HG02763 (cell line): ENCODE data around the gene NBEA.
A peak's percentile ranks its signal among the peaks of the same experiment; 100 is the strongest.

Experiments
- ATAC-seq: cut with Tn5 transposase; IDR thresholded peaks from one replicate; pipeline ENCODE4 v1.9.1; 2021; ENCODE audit warnings: mild to moderate bottlenecking, moderate library complexity; ENCODE audit not compliant: unreplicated experiment

The NBEA gene

DNA sequence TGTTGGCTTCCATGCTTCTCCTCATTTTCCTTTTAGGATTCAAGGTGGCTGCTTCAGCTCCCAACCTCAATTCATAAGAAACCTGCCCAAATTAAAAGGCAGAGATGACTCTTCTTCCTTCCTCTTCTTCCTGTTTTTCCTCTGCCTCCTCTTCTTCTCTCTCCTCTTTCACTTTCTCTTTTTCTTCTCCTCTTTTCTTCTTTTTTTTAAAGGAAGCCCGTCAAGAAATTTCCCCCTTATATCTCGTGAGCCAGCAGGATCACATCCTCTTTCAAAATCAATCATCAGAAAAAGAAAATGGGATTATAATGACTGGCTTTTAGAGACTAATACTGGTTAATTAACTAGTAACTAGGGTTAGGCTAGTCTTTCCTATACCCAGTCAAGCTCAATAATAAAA lies 220.3 kb downstream of the NBEA start:
- ATAC-seq: no peak

- peak; percentile 55 for ATAC-seq
Measured at GRCh38 chr13:35163674-35164073, 221.6 kb downstream of the NBEA start.

- ATAC-seq: peak; percentile 78
Measured at GRCh38 chr13:35164324-35164932, 222.4 kb downstream of the NBEA start.

DNA sequence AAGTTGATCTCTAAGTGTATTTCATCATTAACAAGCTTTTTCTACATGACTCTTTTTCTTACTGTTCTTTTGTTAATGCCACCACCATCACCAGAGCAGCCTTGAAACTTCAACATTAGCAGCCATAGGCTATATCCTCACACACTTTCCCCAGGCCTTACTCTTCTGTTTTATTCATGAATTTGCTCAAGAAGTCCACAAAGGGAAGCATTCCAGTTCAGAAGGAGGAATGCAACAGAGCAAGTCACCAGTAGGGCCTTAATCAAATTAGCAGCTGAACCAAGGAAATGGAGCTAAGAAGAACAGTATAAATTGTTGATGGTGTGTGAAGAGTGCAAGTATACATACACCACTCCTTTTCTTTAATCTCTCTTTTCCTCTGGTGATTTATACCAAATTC lies 223.1 kb downstream of the NBEA start:
- no peak for ATAC-seq

GRCh38 chr13:35179494-35179893 lies 237.4 kb downstream of the NBEA start:
- no peak for ATAC-seq

DNA sequence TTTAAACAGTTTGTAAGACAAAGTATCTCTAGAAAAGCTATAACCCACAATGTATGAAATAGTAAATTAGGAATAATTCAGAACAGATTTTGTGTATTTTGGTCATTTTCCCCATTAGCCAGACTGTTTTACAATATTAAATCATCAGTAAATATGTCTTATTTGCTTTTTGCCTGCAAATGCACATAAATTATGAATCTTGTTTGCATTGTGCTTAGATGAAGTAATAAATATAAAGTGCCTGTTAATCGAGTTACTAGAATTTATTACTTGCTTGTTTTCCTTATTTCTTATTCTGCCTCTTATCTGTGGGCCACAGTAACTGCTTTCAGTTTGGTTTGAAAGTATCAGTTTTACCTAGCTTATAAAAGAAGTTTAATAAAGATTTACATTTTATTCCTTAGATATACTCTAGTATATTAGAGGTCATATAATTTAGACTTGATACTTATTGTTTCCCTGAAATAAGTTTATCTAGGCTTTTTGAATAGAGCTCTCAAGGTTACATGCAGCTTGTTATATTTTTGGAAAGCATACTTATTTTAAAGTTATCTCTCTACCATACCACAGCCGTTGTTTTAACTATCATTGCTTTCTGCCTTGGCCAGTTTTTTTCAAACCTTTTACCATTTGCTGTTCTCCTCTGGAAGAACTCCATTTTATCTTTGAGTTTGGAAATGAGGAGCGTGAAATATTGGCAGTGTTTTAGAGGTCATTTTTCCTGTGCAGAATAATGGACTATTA lies 238.0 kb downstream of the NBEA start:
- no peak for ATAC-seq

- ATAC-seq: no peak
Measured at GRCh38 chr13:35190241-35190640, 248.2 kb downstream of the NBEA start.

DNA sequence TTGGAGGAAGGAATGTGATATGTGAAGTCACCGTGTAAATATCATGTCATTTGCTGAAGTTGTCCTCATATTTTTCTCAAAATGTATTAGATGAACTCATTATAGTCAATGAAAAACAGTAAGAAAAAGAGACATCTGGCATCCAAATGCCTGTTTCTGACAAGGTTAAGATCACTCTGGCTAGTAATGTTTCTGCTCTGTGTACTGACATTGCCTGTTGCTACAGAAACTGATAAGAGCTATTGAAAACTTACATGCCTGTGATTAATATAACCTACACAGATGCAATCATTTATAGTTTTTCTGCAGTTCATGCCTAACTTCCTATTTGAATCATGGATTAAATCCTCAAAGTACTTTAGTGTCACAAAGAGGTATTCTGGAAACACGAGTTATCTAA lies 249.8 kb downstream of the NBEA start:
- ATAC-seq: no peak

DNA sequence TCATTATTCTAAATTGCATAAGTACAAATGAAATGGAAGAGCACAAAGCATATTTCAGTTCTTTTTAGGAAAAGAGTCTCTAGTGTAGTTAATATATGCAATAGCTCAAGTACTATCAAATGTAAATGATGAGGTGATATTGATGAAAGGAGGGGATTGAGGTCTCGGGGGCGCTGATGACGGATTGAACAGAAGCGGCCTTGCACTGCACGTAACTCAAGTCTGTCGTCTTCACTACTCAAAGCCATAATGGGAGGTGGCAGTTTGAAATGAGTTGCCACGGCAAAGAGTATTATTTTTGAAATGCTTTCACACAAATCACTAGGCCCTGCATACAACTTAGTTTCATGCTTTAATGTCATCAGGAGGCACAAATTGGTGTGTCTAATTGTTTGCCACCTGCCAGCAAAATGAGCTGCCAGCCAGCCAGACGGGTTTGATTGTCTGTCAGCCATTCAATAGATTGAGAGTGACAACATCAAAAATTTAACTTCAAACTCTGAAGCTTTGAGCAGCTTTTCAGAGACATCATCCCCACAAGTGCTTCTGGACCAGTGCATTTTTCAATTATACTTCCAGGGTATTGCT lies 256.6 kb downstream of the NBEA start:
- ATAC-seq: no peak

GRCh38 chr13:35208587-35208986 lies 266.5 kb downstream of the NBEA start:
- ATAC-seq: no peak

- ATAC-seq: no peak
Measured at GRCh38 chr13:35210261-35210660, 268.2 kb downstream of the NBEA start.

DNA sequence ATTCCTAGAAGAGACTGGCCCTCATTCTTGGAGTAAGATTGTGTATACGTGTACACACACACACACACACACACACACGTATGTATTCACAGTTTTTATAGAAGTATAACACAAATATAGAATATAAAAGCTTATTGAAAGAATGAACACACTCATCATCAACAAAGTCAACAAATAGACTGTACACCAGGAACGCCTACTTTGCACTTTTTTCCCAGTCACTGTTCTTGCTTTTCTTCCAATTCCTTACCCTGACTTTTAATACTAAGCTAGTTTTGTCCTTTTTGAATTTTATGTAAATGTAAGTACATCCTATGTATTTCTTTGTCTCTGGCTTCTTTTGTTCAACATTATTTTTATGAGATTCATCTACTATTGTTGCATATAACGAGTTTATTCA lies 269.9 kb downstream of the NBEA start:
- no peak for ATAC-seq

DNA sequence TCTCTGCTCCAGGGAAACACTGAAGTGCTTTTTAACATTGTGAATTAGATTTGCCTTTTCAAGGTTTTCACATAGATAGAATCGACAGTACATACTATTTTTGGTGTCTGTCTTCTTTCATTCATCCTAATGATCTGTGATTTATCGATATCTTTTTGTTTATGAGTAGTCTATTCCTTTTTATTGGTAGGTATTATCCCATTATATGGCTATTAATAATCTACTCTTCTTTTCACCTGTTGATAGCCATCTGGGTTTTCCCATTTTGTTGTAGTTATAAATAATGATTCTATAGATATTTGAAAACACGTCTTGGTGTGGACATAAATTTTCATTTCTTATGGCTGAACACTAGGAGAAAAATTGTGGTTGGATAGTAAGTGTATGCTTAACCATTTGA lies 271.8 kb downstream of the NBEA start:
- no peak for ATAC-seq

- ATAC-seq: no peak
Measured at GRCh38 chr13:35216131-35216530, 274.1 kb downstream of the NBEA start.

- ATAC-seq: no peak
Measured at GRCh38 chr13:35219021-35219420, 277.0 kb downstream of the NBEA start.

GRCh38 chr13:35225159-35225558 lies 283.1 kb downstream of the NBEA start:
- no peak for ATAC-seq

DNA sequence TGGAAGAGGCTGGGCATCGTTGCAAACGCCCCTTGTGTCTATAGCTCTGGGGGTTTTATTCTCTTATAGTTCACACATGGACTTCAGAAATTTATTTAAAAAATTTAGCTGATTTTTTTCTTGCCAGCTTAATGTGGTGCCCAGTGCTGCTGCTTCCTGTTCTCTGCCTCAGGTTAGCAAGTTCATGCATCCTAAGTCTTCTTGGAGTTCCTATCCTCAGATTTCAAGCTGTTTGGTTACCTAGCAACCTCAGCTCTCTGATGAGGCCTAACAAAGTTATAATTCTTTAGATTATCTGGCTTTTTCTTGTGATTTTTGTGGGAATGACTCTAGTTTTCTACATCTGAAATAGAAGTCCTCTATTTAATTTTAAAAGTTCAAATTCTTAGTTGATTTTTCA lies 283.5 kb downstream of the NBEA start:
- ATAC-seq: no peak

GRCh38 chr13:35228536-35228935 lies 286.5 kb downstream of the NBEA start:
- ATAC-seq: no peak

DNA sequence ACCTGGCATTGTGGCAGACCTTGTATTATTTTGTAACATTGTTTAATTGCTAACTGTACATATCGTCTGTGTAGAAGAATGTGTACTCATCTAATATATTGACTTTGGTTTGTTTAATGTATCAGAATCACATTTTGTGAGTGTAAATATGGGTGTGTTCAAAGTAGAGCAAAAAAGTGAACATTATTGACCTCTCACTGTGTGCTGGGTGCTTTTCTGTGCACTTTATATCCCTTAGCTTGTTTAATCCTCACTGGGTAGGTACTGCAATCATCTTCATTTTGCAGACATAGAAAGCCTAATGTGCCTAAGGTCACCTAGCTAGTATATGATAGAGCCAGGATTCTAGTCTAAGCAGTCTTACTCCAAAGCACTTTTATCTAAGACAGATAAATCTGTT lies 289.4 kb downstream of the NBEA start:
- ATAC-seq: no peak

DNA sequence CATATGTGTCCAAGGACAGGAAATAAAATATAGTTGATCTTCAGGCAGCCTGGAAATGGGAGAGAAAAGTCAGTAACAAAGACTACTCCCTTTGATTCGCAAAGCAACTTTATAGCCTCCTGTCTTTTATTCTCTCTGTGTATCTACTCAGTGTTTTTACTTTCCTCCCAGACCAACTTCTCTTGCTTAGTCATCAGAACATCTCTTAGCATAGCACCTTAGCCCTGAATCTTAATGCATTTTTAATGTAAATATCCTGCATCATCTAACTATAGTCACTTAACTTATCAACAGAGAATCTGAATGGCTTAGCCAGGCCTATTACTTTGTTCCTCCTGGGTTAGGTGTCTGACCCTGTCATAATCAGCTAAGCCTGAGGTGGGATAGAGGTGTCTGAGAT lies 296.2 kb downstream of the NBEA start:
- ATAC-seq: no peak

GRCh38 chr13:35252536-35253205 lies 310.6 kb downstream of the NBEA start:
- peak; percentile 92 for ATAC-seq

DNA sequence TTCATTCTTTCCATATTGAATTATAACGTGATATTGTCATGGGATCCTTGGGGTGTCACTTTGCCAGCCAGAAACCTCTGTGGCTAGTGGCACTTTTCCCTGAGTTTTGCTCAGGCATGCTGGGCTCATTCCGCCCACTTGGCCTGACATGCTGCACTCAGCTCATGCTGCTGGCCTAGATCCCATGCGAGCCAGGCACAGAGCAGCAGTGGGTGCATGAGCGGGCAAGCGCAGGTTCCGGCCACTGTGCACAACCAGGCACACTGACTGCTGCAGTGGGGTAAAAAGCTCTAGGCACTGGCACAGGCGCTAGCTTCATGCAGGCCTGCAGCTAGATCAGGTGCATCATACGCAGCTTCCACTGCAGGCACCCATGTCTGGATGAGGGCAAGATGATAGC lies 313.2 kb downstream of the NBEA start:
- ATAC-seq: no peak
